AG09309 (cell line): ENCODE results near the gene INTU.

Experiments
- DNase-seq: peaks from one replicate; pipeline ENCODE4 v3.0.0-alpha.2; 2010; ENCODE audit warnings: low read depth
- H3K4me3 ChIP-seq: 2 replicates; pipeline ENCODE4 v1.5.1; 2011; ENCODE audit warnings: mild to moderate bottlenecking, low read depth, low read length, moderate library complexity; ENCODE audit not compliant: control insufficient read depth
- TF ChIP-seq, protein P1 (sequence below): IDR thresholded peaks from 2 replicates; pipeline ENCODE4 v1.5.1; 2011; ENCODE audit warnings: mild to moderate bottlenecking, low read depth, low read length, inconsistent platforms; ENCODE audit not compliant: insufficient read depth, control insufficient read depth; ENCODE audit errors: missing control alignments

INTU gene

DNA sequence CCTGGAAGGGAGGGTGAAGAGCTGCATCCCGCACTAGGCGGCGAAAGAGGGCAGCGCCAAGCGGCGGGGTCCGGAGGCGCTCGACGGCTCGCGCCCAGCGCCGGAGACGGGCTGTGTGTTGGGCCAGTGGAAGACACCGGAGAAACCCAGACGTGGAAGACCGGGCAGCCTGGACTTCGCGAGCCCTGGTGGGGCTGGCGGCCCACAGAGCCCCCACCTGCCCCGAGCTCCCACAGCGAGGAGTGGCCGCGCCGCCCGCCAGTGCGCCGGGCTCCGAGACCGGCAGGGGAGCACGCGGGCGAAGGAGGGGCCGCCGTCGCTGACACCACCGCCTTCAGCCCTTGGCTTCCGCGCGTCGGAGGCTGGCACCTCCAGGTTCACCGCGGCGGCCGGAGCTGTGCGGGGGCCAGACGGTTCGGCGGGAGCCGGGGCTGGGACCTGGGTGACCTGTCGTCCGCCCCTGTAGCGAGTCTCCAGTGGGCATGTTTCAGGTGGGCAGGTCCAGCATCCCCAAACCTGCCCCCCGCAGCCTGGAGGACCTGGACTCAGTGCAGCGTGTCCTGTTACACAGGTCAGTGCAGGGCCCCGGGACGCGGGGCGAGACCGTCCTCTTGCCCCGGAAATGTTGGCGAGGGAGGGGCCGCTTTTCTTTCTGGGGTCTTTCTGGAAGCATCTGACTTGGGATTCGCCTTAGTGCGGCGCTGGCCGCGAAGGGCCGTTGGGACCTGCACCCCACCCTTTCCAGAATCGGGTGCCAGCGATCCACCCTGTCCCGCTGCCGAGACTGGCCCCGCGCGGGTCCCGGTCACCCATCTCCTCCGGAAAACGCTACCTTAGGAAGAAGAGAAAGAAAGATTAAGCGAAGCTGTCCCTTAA is 9.6 kb upstream of the INTU start:
- TF ChIP-seq, protein P1, sequence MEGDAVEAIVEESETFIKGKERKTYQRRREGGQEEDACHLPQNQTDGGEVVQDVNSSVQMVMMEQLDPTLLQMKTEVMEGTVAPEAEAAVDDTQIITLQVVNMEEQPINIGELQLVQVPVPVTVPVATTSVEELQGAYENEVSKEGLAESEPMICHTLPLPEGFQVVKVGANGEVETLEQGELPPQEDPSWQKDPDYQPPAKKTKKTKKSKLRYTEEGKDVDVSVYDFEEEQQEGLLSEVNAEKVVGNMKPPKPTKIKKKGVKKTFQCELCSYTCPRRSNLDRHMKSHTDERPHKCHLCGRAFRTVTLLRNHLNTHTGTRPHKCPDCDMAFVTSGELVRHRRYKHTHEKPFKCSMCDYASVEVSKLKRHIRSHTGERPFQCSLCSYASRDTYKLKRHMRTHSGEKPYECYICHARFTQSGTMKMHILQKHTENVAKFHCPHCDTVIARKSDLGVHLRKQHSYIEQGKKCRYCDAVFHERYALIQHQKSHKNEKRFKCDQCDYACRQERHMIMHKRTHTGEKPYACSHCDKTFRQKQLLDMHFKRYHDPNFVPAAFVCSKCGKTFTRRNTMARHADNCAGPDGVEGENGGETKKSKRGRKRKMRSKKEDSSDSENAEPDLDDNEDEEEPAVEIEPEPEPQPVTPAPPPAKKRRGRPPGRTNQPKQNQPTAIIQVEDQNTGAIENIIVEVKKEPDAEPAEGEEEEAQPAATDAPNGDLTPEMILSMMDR, result no peak
- H3K4me3 ChIP-seq, result peak overlapping the region; percentile 82
- no peak for DNase-seq

DNA sequence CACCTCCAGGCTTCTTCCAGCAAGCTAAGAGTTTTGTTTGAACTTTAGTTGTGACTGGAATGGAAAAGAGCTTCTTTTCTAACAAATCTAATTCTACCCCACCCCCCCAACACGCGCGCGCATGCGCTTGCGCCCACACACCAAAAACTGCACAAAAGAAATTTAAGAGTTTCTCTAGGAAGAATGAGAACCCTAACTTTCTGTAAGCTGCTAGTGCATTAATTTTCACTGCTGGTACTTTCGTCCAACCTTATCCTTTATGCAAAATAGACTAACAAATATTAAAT is 9.0 kb upstream of the INTU start:
- no peak for DNase-seq
- TF ChIP-seq, protein P1, result no peak

DNA sequence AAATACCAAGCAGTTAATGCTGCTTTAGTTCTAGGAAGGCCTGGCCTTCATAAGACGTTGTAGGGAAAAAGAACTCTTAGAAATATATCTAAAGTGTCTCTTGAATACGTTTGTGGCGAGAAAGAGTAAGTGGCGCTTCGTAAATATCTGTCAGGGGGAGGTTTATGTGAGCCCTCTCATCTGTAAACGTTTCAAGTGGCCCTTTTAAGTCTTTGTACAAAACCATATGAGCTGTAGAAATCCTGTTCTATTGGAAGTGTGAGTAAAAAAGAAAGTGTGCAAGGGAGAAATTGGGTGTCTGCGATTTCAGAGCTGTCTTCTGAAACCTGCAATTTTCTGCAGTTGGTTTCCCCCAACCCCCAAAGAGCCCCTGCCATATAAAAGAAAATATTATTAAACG is 8.6 kb upstream of the INTU start:
- no peak for DNase-seq
- no peak overlapping the region for H3K4me3 ChIP-seq
- TF ChIP-seq, protein P1, result no peak

More for the DNA sequence above, 9.0 kb upstream of the INTU start:
- H3K4me3 ChIP-seq, result peak overlapping the region; percentile 82

DNA sequence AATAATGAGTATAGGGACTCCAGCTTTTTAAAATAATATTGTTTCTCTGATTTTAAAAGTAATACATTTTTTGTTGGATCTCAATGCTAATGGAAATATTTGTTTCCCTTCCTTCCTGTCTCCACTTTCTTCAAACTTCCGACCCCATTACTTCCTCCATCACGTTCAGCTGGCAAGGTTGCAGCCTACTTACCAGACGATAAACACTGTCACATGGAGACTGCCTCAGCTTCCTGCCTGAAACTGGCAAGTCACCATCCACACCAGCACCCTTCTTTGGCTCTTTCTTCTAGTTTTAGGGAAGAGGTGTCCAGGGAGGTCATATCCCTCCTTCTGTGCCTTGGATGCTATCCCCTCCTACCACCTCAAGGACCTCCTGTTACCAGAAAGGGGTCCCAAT is 3.4 kb upstream of the INTU start:
- H3K4me3 ChIP-seq, result no peak overlapping the region
- TF ChIP-seq, protein P1, result no peak
- DNase-seq, result no peak

DNA sequence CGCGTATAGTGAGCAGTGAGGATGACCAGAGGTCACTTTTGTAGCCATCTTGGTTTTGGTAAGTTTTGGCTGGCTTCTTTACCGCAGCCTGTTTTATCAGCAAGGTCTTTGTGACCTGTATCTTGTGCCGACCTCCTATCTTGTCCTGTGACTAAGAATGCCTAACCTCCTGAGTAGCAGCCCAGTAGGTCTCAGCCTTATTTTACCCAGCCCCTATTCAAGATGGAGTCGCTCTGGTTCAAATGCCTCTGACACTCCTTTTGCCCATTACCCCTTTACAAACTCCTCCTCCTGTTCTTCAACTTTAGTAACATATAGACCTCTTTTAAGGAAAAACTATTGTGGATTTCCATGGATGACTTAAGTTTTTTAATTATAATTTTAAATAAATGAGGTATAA is 2.6 kb upstream of the INTU start:
- no peak overlapping the region for H3K4me3 ChIP-seq
- no peak for DNase-seq
- TF ChIP-seq, protein P1, result no peak

DNA sequence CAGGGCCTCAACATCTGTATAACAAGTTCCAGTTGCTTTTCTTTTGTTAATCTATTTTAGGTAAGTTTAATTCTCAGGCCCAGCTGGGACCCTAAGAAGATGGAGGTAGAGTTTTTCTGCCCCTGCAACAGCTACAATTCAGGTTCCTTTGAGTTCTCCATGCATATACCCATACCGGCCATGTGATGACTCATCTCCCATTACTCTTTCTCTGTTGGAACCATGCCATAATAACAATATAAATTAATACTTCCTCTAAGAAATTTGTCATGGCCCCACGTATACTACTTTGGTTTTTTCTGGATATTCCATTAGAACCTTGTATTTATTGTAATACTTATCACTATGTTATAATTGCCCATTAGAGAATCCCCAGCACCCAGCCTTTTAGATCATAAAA is 1.3 kb upstream of the INTU start:
- H3K4me3 ChIP-seq, result no peak overlapping the region
- TF ChIP-seq, protein P1, result no peak
- no peak for DNase-seq
